ENCODE data around the gene ZNF223.
A peak's percentile ranks its signal among the peaks of the same experiment; 100 is the strongest.

The ZNF223 gene

DNA sequence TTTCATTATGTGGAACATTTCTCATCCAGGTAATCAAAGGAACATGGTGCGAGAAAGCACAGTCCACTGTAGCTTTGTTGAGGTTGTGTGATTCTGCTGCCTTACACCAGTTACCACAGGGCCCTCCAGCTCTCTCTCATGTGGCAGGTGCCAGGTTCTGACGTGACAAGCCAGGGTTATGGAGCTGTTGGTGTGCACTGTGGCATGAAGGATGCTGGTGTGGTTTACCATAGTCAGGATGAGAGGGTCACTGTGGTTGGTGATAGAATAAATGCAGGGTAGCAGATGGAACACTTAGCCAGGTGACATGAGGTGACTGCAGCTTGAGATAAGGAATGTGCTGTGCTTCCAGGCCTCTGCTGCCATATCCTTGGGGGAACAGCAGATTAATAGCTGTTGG lies 7.4 kb downstream of the ZNF223 start:
- H3K36me3 ChIP-seq (ENCODE audit: insufficient read depth, low read length), result peaks cover 14% of the 10 kb centered on the region
- H3K9ac ChIP-seq (ENCODE audit: insufficient read length), result no peak overlapping the region
- TF ChIP-seq POLR2AphosphoS5 (IDR thresholded peaks at IDR 0.05; ENCODE audit: borderline replicate concordance, low read depth, low read length), result no peak
- no peak for TF ChIP-seq EZH2 (IDR thresholded peaks at IDR 0.05)
- no peak for TF ChIP-seq FOXP2 (optimal IDR thresholded peaks at IDR 0.05; ENCODE audit: control extremely low read depth, extremely low read length, insufficient read depth)
- H3K4me3 ChIP-seq, result no peak overlapping the region
- DNase-seq (ENCODE audit: low read depth, low spot score), result no peak
- no peak overlapping the region for H3K27ac ChIP-seq
- H3K9me3 ChIP-seq (ENCODE audit: low read depth, low read length), result no peaks in the 10 kb centered on the region

DNA sequence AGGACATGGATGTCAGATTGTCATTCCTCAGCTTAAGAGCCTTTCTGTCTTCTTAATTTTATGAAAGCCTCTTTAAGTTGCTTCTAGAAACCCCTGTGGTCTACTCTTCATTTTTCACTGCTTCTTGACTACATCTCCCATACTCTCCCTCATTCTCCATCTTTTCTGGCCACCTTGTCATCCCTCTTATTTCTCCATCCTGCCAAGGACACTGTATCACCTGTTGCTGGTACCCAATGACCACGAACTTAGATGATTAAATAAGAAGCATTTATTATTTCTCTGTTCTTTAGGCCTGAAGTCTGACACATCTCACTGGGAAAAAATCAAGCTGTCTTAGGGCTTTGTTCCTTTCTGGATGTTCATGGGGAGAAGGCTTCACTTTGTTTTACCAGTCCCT lies 9.2 kb downstream of the ZNF223 start:
- H3K9ac ChIP-seq (ENCODE audit: insufficient read length), result no peak overlapping the region
- H3K27ac ChIP-seq, result no peak overlapping the region
- no peak for DNase-seq (ENCODE audit: low read depth, low spot score)
- no peak overlapping the region for H3K4me3 ChIP-seq
- peaks cover 4% of the 10 kb centered on the region; the same call in 1 of the 2 replicates for H3K9me3 ChIP-seq (ENCODE audit: low read depth, low read length)
- H3K36me3 ChIP-seq (ENCODE audit: insufficient read depth, low read length), result peaks cover 25% of the 10 kb centered on the region
- TF ChIP-seq POLR2AphosphoS5 (IDR thresholded peaks at IDR 0.05; ENCODE audit: borderline replicate concordance, low read depth, low read length), result no peak
- no peak for TF ChIP-seq EZH2 (IDR thresholded peaks at IDR 0.05)
- no peak for TF ChIP-seq FOXP2 (optimal IDR thresholded peaks at IDR 0.05; ENCODE audit: control extremely low read depth, extremely low read length, insufficient read depth)

DNA sequence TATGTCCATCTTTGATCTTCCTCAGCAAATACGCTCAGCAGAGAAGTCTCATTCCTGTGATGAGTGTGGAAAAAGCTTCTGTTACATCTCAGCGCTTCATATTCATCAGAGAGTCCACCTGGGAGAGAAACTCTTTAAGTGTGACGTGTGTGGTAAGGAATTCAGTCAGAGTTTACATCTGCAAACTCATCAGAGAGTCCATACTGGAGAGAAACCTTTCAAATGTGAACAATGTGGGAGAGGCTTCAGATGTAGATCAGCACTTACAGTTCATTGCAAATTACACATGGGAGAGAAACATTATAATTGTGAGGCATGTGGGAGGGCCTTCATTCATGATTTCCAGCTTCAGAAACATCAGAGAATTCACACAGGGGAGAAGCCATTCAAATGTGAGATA lies 14.5 kb downstream of the ZNF223 start:
- Histone ChIP-seq H3K9me3 (ENCODE audit: low read depth, low read length) (peaks cover 22% of the 10 kb centered on the region; the same call in 1 of the 2 replicates), H3K36me3 (ENCODE audit: insufficient read depth, low read length) (peaks cover 39% of the 10 kb centered on the region), H3K27ac (no peak overlapping the region), H3K4me3 (no peak overlapping the region), H3K9ac (ENCODE audit: insufficient read length) (no peak overlapping the region)
- no peak for DNase-seq (ENCODE audit: low read depth, low spot score)
- TF ChIP-seq FOXP2 (optimal IDR thresholded peaks at IDR 0.05; ENCODE audit: control extremely low read depth, extremely low read length, insufficient read depth) (no peak), EZH2 (IDR thresholded peaks at IDR 0.05) (no peak), POLR2AphosphoS5 (IDR thresholded peaks at IDR 0.05; ENCODE audit: borderline replicate concordance, low read depth, low read length) (no peak)

DNA sequence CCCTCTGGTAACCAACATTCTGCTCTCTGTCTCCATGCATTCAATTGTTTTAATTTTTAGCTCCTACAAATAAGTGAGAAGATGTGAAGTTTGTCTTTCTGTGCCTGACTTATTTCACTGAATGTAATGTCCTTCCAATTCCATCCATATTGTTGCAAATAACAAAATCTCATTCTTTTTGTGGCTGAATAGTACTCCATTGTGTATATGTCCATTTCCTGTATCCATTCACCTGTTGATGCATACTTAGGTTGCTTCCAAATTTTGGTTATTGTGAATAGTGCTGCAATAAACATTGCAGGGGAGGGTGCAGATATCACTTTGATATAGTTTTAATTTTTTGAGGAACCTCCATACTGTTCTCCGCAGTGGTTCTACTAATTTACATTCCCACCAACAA lies 17.6 kb downstream of the ZNF223 start:
- H3K9ac ChIP-seq (ENCODE audit: insufficient read length), result no peak overlapping the region
- H3K9me3 ChIP-seq (ENCODE audit: low read depth, low read length), result peaks cover 24% of the 10 kb centered on the region; the same call in 1 of the 2 replicates
- H3K36me3 ChIP-seq (ENCODE audit: insufficient read depth, low read length), result peaks cover 25% of the 10 kb centered on the region
- no peak for DNase-seq (ENCODE audit: low read depth, low spot score)
- H3K27ac ChIP-seq, result no peak overlapping the region
- TF ChIP-seq POLR2AphosphoS5 (IDR thresholded peaks at IDR 0.05; ENCODE audit: borderline replicate concordance, low read depth, low read length) (no peak), EZH2 (IDR thresholded peaks at IDR 0.05) (no peak), FOXP2 (optimal IDR thresholded peaks at IDR 0.05; ENCODE audit: control extremely low read depth, extremely low read length, insufficient read depth) (no peak)
- H3K4me3 ChIP-seq, result no peak overlapping the region

DNA sequence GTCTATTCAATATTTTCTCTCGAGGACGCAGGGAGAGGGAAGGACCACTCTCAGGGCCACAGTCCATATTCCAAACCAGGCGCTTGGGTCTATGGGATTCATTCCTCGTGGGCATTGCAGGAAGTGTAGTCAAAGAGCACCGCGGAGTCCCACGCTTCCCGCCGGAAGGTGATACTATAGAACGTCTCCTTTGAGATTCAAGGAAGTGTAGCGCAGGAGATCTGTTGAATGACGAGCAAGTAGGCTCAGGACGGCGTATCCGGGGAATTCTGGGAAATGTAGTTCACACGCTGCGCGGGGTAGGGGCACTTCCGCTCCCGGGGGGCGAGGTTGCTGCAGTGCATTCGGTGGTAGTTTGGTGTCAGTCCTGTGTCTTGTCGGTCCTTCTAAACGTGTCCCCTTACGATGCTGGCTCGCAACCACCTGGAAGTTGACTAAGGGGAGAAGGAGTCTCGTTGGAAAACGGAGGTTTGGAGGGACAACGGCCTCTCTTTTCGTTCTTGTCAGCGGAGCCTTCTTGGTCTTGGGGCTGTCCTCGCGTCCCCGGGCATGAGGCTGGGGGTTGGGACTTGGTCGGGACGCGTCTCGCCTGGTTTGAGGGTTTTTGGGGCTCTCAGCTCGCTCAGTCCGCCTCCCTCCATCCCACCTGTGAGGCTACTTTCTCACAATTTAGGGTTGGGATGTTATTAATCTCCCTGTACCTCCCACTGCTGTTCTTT lies 20.1 kb downstream of the ZNF223 start, which contains the start of gene ZNF284:
Gene ZNF284, plus strand, starts transcription at position 336 of the 719 bp plus-strand sequence. CDS start 4,231 bp downstream, outside the sequence.
- peaks cover 11% of the 10 kb centered on the region; the same call in 1 of the 2 replicates for H3K9me3 ChIP-seq (ENCODE audit: low read depth, low read length)
- peak within 1 kb of the TSS; percentile 74 for H3K9ac ChIP-seq (ENCODE audit: insufficient read length)
- no peak for TF ChIP-seq EZH2 (IDR thresholded peaks at IDR 0.05)
- no peak for TF ChIP-seq FOXP2 (optimal IDR thresholded peaks at IDR 0.05; ENCODE audit: control extremely low read depth, extremely low read length, insufficient read depth)
- TF ChIP-seq POLR2AphosphoS5 (IDR thresholded peaks at IDR 0.05; ENCODE audit: borderline replicate concordance, low read depth, low read length), result peak; percentile 87
- peak; percentile 73 for DNase-seq (ENCODE audit: low read depth, low spot score)
- peaks cover 12% of the 10 kb centered on the region for H3K36me3 ChIP-seq (ENCODE audit: insufficient read depth, low read length)
- peak within 1 kb of the TSS; percentile 68; the same call in 1 of the 2 replicates for H3K27ac ChIP-seq
- peak within 1 kb of the TSS; percentile 85 for H3K4me3 ChIP-seq

DNA sequence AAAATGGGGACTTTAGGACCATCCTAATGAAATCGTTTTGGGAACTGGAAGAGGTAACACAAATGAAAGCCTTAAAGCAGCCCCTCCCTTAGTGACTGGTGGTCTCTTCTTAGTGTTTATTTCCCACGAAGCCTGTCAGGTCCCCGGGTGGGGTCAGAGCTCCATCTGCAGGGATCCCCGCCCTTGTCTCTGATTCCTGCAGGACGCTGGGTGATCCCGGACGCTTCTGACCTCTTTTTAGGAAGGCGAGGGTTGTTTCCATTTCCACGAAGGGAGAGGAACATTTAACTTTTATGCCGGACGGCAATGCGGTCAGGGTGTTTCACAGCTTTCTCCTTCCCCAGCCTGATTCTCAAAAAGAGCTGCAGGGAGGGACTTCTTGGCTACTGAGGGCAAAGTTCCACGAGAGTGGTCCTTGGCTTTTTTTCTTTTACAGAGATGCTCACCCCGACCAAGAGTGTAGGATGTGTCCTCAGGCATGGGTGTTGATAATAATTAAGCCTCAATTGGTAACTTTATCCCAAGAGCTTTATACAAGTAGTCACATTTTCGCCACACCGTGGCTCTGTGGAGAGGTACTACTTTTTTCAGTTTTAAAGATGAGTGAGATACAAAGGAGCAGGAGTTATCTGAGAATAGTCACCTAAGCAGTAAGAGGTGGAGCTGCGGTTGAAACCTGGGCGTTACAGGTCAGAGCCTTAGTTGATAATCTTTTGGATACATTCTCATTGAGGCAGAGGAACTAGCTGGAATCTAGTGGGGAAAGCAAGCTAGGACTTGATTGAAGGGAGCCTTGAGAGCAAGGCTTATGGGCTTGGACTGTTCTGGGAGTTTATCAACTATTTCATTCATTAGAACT lies 20.9 kb downstream of the ZNF223 start:
- Histone ChIP-seq H3K9me3 (ENCODE audit: low read depth, low read length) (peaks cover 10% of the 10 kb centered on the region; the same call in 1 of the 2 replicates), H3K9ac (ENCODE audit: insufficient read length) (peak overlapping the region; percentile 74), H3K4me3 (peak overlapping the region; percentile 85), H3K27ac (no peak overlapping the region), H3K36me3 (ENCODE audit: insufficient read depth, low read length) (peaks cover 7% of the 10 kb centered on the region)
- no peak for DNase-seq (ENCODE audit: low read depth, low spot score)
- no peak for TF ChIP-seq POLR2AphosphoS5 (IDR thresholded peaks at IDR 0.05; ENCODE audit: borderline replicate concordance, low read depth, low read length)
- no peak for TF ChIP-seq EZH2 (IDR thresholded peaks at IDR 0.05)
- TF ChIP-seq FOXP2 (optimal IDR thresholded peaks at IDR 0.05; ENCODE audit: control extremely low read depth, extremely low read length, insufficient read depth), result no peak

DNA sequence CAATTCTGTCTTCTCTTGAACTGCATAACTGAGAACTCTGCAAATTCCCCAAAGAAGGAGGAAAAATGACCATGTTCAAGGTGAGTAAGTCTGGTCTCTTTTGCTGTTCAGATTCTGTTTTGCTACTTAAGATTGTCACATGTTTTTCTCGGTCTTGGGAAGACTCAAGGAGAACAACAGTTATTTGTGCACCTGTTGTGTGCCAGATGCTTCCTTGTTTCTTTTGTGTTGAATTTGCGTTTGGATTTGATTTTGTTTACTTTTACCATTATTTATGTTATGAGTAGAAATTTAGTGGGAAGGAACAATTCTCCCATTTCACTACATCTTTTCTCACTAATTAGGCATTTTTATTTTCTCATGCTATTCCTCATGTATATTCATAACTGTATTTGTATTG lies 24.5 kb downstream of the ZNF223 start:
- no peak overlapping the region for H3K9ac ChIP-seq (ENCODE audit: insufficient read length)
- TF ChIP-seq EZH2 (IDR thresholded peaks at IDR 0.05) (no peak), POLR2AphosphoS5 (IDR thresholded peaks at IDR 0.05; ENCODE audit: borderline replicate concordance, low read depth, low read length) (no peak), FOXP2 (optimal IDR thresholded peaks at IDR 0.05; ENCODE audit: control extremely low read depth, extremely low read length, insufficient read depth) (no peak)
- peaks cover 2% of the 10 kb centered on the region; the same call in 1 of the 2 replicates for H3K9me3 ChIP-seq (ENCODE audit: low read depth, low read length)
- peaks cover 15% of the 10 kb centered on the region for H3K36me3 ChIP-seq (ENCODE audit: insufficient read depth, low read length)
- H3K4me3 ChIP-seq, result no peak overlapping the region
- no peak for DNase-seq (ENCODE audit: low read depth, low spot score)
- no peak overlapping the region for H3K27ac ChIP-seq

DNA sequence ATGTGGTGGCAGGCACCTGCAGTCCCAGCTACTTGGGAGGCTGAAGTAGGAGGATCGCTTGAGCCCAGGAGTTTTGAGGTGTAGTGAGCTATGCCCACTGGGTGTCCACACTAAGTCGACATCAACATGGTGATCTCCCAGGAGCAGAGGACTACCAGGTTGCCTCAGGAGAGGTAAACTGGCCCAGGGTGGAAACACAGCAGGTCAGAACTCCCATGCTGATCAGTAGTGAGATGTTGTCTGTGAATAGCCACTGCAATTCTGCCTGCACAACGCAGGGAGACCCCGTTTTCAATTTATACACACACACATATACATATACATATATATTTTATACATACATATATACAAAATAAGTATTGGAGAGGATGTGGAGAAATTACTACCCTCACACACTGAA lies 40.3 kb downstream of the ZNF223 start:
- H3K9ac ChIP-seq (ENCODE audit: insufficient read length), result no peak overlapping the region
- TF ChIP-seq FOXP2 (optimal IDR thresholded peaks at IDR 0.05; ENCODE audit: control extremely low read depth, extremely low read length, insufficient read depth), result no peak
- TF ChIP-seq POLR2AphosphoS5 (IDR thresholded peaks at IDR 0.05; ENCODE audit: borderline replicate concordance, low read depth, low read length), result no peak
- TF ChIP-seq EZH2 (IDR thresholded peaks at IDR 0.05), result no peak
- DNase-seq (ENCODE audit: low read depth, low spot score), result no peak
- H3K4me3 ChIP-seq, result no peak overlapping the region
- H3K36me3 ChIP-seq (ENCODE audit: insufficient read depth, low read length), result peaks cover 8% of the 10 kb centered on the region; the same call in 1 of the 2 replicates
- H3K9me3 ChIP-seq (ENCODE audit: low read depth, low read length), result no peaks in the 10 kb centered on the region
- H3K27ac ChIP-seq, result no peak overlapping the region

Data from SK-N-MC (cell line).